NCI-H2196 treated with DMSO at 0.1 percent for 48 hours (cell line): ENCODE measurements around the gene CCDC183.
A peak's percentile ranks its signal among the peaks of the same experiment; 100 is the strongest.
"Not testable (repeated sequence)": the region's sequence is repeated elsewhere in the genome, so short reads cannot be mapped to it uniquely, and the experiment has no call there.

ENCODE experiments used
- DNase-seq: peaks from one replicate; lab custom pipeline; 2025; ENCODE audit not compliant: unreplicated experiment; lab: John Stamatoyannopoulos, UW

CCDC183 gene

DNA sequence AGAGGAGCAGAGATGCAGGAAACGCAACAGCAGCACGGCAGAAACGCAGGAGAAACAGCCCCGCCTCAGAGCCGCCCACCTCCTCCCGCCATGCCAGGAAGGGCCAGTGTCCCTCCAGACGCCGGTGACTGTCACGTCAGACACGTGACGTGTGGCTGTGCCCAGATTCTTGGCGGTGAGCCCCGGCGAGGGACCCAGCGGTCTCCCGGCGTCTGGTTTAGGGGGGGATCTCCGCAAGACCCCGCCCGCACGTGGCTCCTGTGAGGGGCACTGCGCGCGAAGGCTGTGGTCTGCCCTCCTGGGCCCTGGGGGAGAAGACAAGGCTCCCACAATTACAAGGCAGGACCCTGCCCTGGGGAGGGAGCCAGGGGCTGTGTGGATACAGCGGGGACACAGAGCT, 35.7 kb upstream of the CCDC183 start:
- DNase-seq = no peak

DNA sequence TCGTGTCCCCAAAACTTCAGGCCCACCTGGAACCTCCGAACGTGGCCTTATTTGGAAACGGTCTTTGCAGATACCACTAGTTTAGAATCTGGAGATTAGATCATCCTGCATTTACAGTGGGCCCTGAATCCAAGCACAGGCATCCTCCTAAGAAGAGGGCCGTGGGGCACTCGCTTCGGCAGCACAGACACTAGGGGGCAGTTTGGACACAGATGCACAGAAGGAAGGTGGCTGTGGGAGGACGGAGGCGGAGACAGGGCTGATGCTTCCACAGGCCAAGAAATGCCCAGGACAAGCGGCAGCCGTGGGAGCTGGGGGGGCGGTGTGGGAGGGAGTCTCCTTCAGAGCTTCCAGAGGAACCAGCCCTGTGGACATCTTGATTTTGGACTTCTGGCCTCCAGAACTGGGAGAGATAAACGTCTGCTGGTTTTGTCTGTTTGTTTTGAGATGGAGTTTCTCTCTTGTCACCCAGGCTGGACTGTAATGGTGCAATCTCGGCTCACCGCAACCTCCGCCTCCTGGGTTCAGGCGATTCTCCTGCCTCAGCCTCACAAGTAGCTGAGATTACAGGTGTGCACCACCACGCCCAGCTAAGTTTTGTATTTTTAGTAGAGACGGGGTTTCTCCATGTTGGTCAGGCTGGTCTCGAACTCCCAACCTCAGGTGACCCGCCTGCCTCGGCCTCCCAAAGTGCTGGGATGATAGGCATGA, 35.1 kb upstream of the CCDC183 start:
- DNase-seq = not testable (repeated sequence)

DNA sequence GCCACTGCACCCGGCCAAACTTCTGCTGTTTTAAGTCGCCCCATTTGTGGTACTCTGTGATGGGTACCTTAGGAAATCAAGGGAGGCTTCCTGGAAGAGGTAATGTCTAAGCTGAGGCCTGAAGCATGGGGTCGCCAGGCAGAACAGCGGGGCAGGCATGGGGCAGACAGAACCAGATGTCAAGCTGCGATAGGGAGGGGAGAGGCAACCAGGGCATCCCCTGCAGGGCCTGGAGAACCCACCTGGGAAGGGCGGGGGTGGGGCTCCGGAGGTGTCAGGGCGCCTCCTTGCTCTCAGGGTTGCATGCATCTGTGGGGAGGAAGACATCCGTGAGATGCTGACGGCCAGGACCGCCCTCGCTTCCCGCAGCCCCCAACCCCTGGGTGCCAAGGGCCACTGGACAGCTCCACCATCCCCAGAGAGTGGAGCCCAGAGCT, 34.6 kb upstream of the CCDC183 start:
- DNase-seq = no peak

DNA sequence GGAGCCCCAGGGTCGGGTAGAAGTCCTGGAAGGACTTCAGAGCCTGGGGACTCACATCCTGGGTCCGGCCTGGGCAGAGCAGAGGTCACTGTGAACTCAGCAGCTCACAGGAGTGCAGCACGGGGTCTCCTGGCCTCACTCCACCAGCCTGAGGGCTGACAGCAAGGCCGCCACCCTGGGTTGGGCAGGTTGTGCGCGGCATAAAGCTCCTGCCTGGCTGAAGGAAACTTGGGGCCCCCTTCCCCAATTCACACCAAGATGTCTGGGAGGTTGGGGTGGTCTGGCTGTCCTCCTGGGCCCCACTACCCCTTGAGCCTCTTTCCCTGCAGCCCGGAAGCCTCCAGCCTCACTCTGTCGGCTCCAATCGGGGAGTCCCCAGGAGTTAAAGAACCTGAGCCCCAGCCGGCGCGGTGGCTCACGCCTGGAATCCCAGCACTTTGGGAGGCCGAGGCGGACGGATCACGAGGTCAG, 33.9 kb upstream of the CCDC183 start:
- no peak for DNase-seq

DNA sequence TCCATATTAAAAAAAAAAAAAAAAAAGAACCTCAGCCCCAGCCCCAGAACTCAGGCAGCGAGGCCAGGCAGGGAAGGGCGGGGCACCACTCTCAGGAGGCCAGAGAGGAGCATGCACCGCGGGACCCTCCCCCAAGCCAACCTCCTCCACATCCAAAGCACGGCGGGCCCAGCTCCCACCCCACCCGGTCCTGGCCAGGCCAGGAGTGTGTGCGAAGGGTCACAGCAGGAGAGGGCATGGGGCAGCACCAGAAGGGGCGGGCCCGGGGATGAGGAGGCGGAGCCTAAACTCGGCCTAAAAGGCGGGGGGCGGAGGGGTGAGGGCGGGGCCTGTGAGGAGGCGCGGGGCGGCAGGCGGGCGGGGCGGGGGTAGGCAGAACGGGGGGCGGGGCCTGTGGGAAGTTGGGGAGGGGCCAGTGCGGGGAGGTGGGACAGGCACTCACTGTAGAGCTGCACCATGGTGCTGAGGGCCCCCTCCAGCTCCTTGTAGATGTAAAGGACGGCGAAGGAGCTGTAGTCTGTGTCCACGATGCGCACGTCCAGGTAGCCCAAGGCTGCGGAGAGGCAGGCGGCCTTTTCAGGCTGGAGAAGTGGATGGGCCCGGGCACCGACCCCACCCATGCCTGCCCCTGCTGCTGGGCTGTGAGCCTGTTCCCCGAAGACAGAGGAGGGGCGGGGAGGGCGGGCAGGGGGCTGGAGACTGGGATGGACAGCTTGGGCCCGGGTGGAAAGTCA, 33.1 kb upstream of the CCDC183 start:
- DNase-seq = no peak

DNA sequence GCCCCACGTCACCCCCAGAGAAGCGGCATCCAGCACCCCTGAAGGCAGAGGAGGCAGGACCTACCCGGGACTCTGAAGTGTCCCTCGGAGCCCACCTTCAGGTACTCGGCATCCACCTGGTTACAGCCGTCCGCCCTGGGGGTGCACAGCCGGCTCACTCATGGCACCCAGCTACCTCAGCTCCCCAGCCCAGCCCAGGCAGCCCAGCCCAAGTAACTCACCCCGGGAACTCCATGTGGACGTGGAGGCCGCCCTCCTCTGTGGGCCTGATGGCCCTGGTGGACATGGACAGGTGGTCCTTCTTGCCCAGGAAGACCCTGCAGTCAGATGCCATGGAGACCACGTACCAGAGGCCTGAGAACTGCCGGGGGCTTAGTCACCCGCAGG, 32.5 kb upstream of the CCDC183 start:
- no peak for DNase-seq

DNA sequence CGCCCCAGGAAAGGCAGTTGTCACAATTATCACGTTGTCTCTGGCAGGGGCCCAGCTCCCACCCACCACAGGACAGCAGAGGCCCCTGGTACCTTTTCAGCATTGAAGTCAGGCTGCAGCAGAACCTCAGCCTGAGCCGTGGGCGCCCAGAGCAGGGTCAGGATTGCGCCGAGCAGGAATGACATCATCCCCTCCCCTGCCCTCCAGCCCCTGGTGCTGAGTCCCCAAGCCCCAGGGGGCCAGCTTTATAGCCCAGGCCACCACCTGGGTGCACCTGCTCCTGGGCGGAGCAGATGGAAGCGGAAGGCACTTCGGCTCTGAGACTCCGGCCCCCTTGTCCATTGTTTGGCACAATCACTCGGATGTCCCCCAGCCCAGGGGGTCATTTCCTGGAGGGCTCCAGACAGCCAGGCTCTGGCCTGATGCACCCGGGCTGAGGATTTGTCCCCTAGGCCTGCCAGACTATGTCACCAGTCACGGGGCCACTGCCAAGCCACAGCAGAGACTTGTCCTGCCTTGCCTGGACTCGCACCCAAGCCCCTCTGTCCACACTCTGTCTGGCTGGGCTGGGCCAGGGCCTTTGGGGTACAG, 31.7 kb upstream of the CCDC183 start, which contains the start of gene LCN15:
Gene LCN15 (minus strand): TSS at position 218 of the 591 bp plus-strand sequence. CDS start 30 bp downstream, at position 188.
- no peak for DNase-seq

DNA sequence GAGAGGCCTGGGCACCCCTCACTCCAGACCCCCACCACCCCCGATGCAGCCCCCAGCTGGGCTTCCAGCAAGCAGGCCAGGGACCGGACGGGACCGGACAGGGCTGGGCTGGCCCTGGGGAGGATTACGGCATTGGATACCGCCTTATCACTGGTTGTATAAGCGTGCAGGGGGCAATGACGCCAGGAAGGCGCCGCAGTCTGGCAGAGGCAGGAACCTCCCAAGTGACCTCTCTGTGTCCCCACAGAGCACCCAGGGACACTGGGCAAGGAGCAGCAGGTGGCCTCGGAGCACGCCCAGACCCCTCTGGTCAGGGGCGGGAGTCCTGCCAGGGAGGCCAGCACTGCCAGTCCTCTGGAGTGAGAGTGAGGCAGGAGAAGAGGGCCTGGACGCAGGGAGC, 31.1 kb upstream of the CCDC183 start:
- no peak for DNase-seq

DNA sequence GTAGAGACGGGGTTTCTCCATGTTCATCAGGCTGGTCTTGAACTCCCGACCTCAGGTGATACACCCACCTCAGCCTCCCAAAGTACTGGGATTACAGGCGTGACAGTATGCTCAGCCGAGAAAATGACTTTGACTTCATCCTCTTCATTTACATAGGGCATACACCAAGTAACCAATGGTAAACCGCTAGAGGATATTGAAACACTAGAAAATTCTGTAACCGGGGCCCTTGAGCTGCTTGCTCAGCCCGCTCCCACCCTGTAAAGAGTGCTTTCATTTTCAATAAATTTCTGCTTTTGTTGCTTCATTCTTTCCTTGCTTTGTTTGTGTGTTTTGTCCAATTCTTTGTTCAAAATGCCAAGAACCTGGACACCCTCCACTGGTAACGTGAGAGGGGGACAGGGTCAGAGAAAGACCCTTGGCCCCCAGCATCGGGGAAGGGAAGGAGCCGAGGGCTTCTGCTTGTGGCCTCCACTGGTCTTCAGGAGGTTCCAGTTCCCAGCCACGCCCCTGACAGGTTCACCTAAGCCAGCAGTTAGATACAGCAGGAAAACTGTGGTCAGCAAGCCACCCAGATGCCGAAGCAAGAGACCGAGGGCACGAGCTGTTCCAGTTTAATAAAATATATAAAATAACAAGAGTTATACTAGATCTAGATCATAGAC, 30.3 kb upstream of the CCDC183 start:
- DNase-seq = not testable (repeated sequence)

DNA sequence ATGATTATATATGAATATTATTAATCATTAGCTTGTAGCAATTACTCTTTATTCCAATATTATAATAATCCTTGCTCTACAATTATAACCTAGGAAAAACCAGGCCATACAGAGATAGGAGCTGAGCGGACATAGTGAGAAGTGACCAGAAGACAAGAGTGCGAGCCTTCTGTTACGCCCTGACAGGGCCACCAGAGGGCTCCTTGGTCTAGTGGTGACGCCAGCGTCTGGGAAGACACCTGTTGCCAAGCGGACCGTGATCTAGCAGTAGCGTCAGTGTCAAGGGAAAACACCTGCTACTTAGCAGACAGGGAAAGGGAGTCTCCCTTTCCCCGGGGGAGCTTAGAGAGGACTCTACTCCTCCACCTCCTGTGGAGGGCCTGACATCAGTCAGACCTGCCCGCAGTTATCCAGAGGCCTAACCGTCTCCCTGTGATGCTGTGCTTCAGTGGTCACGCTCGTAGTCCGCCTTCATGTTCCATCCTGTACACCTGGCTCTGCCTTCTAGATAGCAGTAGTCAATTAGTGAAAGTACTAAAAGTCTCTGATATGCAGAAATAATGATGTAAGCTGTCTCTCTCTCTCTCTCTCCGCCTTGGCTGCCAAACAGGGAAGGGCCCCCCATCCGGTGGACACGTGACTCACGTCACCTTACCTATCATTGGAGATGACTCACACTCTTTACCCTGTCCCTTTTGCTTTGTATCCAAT, 29.6 kb upstream of the CCDC183 start:
- peak; percentile 39 for DNase-seq

DNA sequence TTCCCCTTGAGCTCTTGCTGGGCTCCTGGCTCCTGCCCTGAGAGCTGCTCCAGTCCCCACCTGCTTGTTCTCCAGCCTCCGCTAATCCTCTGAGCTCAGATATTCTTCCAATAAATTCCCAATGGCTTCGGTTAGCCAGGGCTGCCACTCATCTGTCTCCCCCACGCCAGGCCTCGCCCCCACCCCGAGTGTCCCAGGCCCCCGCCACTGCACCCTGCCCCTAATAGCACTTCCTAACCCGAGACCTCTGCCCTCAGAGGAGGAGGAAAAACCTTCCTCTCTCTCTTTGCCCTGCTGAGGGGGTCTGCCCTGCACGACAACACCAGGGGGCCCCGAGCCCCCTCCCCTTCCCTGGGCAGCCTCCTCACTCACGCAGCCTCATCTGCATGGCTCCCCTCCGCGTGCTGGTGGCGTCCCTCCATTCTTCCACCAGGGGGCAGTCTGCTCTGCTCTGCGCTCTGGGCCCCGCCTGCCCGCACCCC, 26.4 kb upstream of the CCDC183 start:
- DNase-seq = no peak

DNA sequence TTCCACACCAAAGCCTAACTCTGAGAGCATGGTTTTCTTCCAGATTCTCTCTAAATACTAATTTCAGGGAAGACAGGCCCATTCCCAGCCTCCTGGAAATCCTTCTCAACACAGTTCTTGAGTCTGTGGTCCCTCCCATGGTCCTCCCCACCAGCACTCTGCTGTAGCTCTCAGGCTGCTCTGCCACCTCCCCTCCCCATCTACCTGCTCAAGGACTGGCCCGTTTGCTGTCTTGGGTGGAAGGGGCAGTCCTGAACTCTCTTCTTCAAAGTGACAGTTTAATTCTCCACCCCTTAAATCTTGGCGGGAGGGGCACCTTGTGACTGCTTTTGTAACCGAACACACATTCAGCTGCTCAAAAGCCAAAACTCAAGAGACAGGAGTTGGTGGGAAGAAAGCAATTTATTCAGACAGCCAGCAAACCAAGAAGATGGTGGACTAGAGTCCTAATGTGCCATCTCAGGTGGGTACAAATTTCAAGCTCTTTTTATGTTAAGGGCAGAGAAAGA, 24.2 kb upstream of the CCDC183 start:
- no peak for DNase-seq

DNA sequence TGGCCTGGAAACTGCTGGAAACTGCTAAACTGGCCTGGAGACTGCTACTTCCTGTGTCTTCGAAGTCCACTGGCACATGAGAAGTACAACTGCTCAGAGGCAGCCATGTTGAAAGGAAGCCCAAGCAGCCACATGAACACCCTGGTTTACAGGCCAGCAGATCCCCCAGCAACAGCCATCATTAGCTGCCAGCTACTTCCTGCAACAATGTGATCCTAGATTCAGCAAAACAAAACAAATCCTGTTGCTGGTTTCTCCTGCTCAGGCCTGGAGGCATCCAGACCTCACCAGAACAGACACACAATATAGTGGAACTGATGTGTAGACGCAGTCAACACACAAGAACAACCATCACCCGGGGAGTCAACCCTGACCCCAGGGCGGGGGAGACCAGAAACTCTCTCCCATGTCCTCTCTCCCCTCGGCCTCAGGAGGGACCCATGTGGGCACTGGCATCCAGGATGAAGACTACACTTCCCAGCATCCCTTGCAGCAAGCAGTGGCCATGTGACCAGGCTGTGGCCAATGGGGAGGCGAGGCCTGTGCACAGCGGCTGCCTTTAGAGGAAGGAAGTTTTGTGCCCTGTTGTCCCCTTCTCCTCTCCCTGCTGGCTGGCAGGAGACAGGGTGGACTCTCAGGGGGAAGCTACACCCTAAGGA, 22.6 kb upstream of the CCDC183 start:
- DNase-seq = no peak

DNA sequence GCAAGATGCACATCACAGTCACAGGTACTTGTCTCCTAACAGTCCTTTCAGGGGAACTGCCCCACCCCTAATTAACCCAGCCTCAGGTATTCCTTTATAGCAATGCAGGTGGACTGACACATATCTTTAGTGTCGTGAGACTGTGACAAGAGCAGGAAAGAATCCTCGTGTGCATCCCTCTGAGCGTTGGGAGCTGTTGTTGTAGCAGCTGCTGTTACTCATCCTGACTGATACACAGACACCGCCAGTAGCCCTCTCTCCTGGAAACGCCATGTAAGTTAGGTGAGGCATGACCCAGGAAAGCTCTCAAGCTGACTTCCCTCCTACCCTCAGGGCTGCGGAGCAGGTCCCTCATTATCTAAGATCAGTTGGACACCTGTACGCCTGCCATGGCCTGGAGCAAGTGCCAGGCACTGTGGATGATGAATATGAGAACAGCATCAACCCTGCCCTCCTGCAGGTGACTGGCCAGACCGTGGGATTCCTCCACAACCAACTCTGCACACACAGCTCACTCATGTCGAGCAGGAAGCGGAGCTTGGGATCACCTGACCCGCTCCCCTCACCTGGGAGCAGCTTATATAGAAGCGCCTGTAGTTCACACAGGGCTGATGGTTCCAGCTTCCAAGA, 21.6 kb upstream of the CCDC183 start:
- no peak for DNase-seq

DNA sequence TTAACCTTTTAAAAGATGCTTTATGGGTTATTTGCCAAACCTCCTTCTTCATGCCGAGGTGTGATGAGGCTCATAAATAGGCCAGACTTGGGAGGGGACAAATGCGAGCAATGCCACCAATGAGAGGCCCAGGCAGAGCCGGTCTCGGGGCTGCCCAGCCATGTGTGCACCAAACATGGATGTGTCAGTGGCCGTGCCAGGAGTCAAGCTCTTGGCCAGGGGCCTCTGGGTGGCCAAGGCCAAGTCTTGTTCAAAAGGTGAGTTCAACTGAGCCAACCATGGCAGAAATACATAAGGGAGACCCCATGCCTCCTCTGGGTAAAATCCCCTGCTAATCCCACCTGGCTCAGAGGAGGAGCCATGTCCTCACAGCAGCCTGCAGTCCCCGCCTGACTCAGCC, 20.9 kb upstream of the CCDC183 start:
- DNase-seq = no peak

DNA sequence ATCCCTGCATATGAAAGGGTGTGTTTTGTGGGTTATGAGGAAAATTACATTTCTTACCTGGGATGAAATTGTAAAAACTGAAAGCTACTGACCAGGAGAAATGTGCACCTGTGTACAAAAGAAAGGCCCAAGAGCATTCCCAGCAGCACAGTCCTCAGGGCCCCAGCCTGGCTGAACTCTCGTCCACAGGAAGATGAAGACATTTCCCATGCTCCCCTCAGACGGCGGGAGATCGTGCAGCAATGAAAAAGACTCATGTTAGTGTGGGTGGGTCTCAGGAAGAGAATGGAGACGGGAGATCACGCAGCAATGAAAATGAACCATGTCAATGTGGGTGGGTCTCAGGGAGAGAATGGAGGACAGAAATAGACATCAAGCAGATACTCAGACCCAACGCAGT, 19.2 kb upstream of the CCDC183 start:
- DNase-seq = no peak

DNA sequence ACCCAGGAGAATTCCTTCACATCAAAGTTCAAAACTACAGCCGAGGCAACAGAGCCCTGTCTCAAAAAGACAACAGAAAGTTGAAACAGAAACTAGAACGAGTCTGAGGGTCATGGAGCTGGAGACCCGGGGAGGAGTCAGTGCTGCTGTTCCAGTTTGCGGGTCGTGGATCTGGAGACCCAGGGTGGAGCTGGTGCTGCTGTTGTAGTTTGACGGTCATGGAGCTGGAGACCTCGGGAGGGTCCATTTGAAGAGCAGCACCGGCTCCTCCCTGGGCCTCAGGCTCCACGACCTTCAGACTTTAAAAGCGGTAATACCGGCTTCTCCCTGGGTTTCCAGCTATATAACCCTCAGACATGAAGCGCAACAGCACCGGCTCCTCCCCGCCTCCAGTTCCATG, 18.8 kb upstream of the CCDC183 start:
- DNase-seq = no peak

DNA sequence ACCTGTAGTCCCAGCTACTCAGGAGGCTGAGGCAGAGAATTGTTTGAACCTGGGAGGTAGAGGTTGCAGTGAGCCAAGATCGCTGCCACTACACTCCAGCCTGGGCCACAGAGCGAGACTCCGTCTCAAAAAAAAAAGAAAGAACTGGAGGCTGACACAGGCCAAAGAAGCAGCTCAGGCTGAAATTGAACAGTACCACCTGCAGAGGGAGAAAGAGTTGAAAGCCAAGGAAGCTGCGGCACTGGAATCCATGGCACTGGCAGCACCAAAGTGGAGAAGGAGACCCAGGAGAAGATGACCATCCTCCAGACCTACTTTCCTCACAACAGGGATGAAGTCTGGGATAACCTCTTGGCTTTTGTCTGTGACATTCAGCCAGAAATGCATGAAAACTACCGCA, 16.3 kb upstream of the CCDC183 start:
- no peak for DNase-seq

DNA sequence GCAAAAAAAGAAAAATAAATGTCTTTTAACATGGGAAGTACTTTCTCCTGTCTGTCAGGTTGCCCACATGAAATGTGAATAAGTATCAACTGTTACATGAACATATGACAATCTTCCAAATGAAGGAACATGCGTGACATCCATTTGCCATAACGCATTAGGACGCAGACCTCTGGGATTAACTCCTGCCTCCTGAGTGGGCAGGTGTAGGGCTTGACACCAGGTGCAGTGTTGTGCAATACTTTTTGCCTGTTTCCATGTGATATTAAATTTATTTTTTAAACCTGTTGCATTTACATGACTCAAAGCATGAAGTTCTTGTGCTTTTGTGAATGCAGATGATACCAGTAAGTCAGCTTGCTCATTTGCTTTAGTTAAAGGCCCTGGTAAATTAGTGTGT, 13.7 kb upstream of the CCDC183 start:
- no peak for DNase-seq
